HL-60/S4 treated with retinoic acid at 250 ng/mL for 4 days and 3 days (cell line): ENCODE data around the gene LHX3.

ENCODE experiments used
- in situ Hi-C: fragments of 300-500 bp; cut with MboI; formaldehyde crosslinking; loops from 2 replicates; pipeline ENCODE4 v1.7.0; 2022; ENCODE audit warnings: low sequenced_read_pairs

LHX3 gene

DNA sequence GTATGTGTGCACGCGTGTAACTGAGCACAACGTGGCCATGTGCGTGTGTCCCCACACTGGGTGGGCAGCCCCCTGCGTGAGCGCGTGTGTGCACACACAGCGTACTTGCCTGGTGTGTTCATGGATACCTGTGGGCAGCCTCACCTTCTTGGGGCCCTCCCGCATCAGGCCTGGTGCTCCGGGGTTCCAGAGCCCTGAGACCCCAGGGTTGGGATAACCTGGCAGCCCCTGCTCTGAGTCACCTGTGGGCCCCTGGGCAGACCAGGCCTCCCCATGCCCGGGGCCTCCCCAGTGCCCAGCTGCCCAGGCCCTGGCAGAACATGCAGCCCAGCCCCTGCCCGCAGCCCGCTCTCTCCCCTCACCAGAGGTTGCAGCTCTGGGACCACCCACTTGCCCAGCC is 25.2 kb downstream of the LHX3 start:
- in situ Hi-C loops: no loop called here

- in situ Hi-C loops: no loop called here
Observed at GRCh38 chr9:136179101-136179616, 25.8 kb downstream of the LHX3 start.

- in situ Hi-C loops: no loop called here
Observed at GRCh38 chr9:136178773-136179075, 26.2 kb downstream of the LHX3 start.

DNA sequence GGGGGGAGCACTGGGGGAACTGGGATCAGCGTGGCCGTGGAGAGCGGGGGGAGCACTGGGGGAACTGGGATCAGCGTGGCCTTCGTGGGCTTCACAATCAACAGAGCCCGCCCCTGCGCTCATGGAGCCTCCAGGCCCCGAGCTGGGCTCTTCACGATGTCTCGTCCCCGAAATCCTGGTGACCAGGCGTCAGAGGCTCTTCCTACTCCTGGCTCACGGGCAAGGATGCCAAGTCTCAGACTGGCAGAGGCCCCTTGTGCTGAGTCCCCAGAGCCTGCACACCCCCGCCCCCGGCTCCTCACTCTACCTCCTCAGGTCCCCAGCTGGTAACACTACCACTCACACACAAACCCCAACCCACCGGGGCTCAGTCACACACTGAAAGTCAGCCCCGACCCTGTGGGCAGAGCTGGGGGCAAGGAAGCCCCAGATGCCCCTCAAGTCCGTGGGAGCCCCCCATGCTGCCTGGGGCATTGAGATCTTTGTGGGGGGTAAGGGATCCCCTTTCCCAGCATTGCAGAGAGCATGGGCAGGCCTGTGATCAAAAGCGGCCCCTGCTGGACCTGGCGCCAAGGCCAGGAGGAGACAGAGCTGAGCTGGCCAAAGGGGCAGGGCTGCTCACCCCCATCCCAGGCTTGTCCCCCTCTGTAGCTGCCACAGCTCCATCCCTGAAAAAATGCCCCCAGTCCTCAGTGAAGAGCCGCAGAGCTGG is 26.7 kb downstream of the LHX3 start:
- in situ Hi-C loops: no loop called here

- in situ Hi-C loops: no loop called here
Observed at GRCh38 chr9:136177224-136177623, 27.7 kb downstream of the LHX3 start.

DNA sequence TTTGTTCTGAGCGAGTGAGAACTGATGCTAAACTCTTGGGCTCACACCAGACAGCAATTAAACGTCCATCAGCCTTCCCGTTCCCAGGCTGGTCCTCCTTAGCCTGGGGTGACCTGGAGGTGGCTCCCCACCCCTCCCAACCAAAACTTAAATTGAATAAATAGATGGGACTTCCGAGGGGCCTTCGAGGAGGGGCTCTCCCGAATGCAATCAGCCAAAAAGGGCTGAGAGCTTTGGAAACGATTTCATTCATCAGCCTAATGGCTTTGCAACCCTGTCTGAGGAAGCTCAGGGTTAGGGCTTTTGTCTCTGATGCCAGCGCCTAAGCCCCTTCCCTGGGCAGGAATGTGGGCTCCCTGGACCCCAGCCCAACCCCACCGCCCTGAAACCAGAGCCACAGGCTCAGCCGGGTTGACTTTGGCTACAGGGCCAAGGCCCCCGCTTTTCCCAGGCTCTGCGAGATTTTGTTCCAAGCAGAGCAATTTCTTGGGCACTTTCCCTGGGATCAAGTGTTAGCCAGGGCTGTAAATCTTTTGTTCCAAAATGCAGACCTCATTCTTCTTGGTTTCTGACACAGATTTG is 29.2 kb downstream of the LHX3 start:
- in situ Hi-C loops: no loop called here

- in situ Hi-C loops: no loop called here
Observed at GRCh38 chr9:136174779-136175615, 29.9 kb downstream of the LHX3 start.

DNA sequence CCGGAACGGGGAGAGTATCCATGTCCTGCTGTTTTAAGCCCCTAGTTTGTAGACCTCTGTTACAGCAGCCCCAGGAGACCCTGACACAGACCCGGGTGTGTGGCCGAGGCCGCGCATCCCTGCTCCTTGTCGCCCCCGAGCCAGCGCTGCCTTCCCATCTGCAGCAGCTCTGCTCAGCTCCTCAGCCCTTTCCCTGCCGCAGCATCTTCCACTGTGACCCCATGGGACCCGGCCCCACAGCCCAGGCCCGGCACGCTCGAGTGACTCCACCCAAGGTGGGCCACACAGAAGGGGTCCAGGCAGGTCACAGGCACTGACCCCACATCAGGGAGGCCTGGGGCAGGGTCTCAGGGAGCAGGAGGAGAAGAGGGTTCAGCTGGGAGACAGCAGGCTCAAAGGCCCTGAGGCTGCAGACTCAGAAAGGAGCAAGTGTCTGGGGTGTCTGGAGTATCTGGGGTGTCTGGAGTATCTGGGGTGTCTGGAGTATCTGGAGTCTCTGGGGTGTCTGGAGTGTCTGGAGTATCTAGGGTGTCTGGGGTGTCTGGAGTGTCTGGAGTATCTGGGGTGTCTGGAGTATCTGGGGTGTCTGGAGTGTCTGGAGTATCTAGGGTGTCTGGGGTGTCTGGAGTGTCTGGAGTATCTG is 31.2 kb downstream of the LHX3 start:
- in situ Hi-C loops: no loop called here

DNA sequence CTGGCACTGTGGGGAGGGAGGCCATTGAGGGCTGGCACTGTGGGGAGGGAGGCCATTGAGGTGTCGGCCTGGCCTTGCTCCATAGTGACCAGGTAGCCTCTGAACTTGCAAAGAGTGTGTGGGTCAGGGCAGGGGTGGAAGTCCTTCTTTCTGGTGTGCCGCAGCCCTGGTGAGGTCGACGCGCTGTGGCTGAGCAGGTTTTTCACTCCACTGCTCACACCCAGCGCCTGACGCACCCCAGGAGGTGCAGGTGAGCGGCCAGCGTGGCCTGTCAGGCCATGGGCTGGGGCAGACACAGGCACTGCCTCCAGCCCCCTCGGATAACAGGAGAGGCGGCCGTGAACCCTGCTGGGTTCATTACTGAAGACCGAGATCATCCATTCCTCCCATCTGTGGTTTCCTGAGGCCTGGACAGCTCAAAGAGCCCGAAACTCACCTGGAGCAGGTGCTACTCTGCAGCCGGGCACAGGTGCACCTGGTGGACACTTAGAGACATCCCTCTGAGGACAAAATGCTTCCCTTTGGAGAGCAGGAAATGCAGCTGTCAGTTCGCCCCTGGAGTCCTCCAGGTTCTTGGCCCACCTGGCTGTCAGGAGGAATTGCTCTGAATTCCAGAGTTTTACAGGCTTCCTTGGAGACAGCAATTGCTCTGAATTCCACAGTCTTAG is 32.4 kb downstream of the LHX3 start:
- in situ Hi-C loops: no loop called here

DNA sequence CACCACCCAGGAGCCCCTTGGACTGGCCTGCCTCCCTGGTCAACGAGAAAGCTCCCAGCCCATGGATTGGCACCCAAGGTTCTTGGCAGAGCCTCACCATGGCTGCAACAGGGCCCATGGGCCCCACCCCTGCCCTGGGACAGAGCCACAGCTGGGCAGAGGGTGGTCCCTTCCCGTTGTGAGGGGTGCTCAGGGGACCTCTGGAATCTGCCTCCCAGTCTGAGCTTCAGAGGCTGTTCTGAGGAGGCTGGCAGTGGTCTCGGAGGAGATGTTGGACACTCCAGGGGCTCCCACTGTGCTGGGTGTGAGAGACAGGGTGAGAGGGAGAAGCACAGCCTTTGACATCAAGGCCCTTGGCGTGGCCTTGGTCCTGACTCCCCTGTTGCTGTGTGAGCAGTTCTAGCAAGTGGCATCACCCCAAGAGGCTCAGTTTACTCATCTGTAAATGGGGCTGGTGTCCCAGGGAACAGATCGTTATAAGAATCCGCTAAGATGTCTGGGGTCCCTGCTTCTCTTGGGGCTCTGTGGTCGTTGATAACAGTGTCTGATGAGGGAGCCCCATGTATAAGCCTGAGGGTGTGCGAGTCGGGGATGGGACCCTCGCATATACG is 33.0 kb downstream of the LHX3 start:
- in situ Hi-C loops: no loop called here

DNA sequence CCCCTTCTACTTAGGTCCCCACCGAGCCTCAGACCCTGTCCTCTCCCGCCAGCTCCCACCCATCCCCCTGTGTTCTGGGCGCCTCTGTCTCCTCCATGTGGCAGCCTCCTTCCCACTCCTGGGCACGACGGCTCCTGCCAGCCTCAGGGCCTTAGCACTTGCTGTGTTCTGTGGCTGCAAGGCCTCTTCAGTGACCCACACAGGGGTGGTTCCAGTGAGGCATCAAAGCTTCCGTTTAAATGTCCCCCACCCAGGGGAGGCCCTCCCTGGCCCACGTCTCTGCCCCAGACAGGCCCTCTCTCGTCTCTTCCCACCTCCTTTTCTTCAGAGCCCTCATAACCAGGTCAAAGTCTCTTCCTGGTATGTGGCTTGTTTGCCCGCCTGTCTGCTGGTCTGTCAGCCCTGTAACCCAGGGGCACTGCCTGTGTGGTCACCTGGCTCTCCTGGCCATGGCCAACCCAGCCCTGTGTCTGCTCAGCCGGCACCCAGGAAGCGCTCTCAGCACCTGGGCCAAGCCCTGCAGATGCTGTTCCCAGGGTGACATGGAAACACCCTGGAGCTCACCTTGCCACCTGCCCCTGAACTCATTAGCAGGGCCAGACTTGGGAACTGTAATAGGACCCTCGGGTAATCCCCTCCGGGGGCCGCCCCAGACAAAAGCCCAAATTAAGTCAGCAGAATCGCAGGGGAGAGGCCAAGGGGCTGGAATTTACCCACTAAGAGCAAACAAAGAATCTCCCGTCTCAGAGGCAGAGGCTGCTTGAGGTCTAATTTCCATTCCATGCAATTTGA is 33.7 kb downstream of the LHX3 start:
- in situ Hi-C loops: no loop called here

GRCh38 chr9:136170006-136170901 is 34.7 kb downstream of the LHX3 start:
- in situ Hi-C loops: no loop called here

DNA sequence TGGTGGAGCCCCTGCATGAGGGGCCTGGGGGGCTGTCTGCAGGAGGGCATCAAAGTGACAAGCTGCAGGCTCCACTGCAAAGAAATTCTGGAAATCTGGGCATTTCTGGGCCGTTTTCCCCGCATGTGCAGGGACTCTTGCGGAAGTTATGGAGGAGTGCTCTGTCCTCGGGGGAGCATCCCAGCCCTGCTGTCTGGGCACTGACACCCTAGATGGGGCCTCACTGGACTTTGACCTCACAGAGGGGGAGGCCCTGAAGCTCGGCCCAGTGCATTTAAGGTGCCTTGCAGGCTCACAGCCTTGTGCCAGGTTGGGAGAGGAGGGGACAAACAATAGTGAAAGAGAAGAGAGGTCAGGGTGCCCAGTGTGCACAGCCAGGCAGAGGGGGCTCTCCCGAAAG is 35.4 kb downstream of the LHX3 start:
- in situ Hi-C loops: no loop called here

GRCh38 chr9:136163248-136163850 is 41.6 kb downstream of the LHX3 start:
- in situ Hi-C loops: no loop called here

GRCh38 chr9:136160995-136161610 is 43.8 kb downstream of the LHX3 start:
- in situ Hi-C loops: no loop called here

- in situ Hi-C loops: no loop called here
Observed at GRCh38 chr9:136160381-136160841, 44.5 kb downstream of the LHX3 start.

DNA sequence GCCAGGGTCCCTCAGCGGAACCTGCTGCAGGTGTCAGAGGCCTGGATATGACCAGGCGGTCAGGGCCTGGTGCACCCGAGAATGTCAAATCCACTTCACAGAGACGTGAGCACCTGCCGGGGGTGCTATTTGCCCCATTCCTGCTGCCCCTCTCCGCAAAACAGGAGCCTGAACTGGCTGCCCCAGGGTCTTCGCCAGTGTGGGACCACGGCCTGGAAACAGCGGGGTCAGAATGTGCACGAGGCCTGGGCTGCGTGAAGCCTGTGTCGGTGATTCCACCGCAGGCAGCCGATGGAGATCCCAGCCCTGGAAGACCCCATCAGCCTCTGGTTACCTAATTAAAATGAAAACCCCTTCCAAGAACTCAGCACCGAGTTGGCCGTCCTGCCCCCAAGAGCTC is 45.1 kb downstream of the LHX3 start:
- in situ Hi-C loops: no loop called here
